ENCODE results near the gene CCDC174.
"Not testable (repeated sequence)": the region's sequence is repeated elsewhere in the genome, so short reads cannot be mapped to it uniquely, and the experiment has no call there.

Gene CCDC174

GRCh38 chr3:14651440-14652251, at the start of gene CCDC174:
Gene CCDC174, plus strand, starts transcription at chr3:14651762. Its CDS starts 75 bp downstream, at chr3:14651837.
- peak; percentile 98 for DNase-seq (ENCODE audit: low read depth)

DNA sequence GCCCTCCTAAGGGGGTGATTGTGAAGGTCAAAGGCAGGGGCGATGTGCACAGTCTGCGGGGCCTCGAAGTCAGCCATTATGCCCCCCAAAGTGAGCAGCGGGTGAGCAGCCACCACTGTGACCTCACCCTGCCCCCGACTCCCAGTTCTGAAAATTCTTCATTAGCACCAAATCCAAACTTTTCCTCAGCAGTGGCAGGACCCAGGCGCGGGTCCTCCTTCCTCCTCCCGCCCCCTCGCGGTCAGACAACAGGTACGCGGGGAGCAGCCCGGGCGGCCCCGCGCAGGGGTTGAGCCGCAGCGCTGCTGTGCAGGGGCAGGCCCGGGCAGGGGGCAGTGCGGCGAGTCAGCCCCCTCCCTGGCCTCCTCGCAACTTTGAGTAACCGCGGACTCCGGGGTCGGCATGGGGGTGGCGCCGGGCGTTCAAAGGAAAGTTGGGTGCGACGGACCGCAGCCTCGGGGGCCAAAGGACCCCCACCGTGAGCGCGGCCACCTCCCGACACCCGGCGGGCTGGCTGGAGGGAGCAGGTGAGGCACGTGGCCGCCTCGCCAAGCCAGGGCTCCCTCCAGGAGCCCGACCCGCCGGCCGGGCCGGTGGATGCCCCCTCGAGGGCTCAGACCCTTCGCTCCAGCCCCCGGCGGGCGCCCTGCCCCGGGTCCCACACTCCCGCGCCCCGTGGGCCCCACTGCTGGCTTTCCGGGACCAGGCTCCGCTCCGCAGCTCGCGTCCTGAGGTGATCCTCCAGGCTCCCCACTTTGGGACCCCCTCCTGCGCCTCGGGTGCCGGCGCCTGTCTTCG, 49.4 kb upstream of the CCDC174 start:
- DNase-seq (ENCODE audit: low read depth): no peak

DNA sequence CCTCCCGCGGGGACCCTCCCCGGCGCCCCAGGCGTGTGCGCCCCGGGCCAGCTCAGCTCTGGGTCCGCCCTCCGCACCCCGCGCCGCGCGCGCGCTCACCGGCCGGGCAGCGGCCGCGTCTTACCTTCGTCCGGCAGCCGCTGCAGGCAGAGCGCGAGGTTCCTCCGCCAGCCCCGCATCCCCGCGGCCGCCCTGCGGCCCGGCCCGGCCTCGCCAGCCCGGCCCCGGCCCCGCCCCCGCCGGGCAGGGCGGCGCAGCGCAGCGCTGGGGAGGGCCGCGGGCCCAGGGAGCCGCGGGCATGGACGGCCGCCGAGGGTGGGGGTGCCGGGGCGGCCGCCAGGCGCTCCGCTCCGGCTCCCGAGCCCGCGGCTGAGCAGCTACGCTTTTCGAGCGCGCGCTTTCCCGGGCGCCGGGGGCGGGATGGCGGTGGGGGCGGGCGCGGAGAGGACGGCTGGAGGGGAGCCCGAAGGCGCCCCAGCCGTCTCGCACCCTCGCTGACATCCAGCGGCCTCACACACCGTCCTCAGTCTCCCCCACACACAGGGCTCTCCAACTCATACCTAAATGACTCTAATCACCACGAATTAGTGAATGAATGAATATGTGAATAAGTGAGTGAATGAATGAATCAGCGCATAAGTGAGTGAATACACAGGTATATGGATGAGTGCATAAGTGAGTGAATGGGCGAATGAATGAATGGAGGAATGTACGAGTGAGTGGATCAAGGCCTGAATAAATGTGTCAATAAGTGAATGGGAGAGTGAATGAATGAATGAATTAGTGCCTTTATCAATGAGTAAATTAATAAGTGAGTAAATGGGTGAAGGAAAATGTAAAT, 48.5 kb upstream of the CCDC174 start:
- no peak for DNase-seq (ENCODE audit: low read depth)

DNA sequence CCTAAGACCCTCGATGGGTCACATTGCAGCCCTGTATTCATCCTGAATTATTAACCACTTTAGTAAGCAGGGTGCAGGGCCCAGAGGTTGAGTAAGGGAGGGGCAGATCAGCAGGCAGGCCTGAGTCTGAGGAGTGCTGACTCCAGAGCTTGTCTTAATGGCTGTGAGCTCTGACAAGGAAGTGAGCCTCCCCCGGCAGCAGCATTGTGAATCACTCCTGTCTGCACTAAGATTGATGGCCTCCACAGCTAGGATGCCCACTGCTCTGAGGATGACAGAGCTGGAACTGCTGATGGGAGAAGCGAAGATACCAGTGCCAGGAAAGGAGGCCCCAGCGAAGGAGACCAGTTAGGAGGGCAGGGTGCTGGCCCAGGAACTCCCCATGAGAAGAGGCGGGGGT, 46.5 kb upstream of the CCDC174 start:
- DNase-seq (ENCODE audit: low read depth): peak; percentile 43

DNA sequence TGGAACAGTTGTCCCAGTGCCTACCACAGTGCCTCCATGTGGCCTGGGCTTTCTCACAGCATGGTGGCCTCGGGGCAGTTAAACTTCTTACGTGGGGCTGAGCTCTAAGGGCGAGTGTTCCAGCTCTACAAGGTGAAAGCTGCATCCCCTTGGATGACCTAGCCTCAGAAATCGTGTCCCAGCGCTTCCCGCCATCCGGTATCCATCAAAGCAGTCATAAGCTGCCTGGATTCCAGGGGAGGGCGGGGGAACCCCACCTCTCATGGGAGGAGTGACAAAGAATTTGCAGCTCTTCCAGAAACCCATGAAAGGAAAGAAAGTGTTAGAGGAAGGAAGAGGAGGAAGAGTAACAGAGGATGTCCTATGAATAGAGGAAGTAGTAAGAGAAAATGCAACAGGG, 45.8 kb upstream of the CCDC174 start:
- DNase-seq (ENCODE audit: low read depth): no peak

DNA sequence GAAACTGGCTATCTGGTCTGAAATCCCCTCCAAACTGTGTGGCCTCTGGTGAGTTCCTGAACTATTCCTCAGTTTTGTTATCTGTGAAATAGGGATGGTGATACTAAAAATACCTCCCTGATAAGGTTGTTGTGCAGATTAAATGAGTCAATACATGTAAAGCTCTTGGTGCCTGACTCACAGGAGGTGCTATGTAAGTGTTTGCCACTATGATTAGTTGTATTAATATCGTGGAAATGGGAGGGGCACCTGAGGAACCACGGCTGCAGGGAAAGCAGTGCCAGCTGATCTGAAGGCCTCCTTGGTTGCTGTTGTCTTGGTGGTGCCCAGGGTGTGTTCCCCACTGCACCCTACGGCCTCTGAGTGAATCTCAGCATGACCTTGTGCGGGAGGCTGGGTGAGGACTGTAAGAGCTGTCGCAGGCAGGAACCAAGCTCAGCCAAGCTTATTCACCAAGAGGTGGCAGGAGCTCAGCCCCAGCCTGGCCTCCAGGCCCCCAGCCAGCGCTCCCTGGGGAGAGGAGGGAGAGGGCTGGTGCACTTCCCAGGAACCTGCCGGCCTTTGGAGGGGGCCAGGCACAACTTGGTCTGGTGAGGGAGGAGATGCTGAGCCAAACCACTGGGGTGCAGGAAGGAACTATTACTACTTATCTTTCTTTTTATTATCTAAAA, 44.8 kb upstream of the CCDC174 start:
- DNase-seq (ENCODE audit: low read depth): no peak

DNA sequence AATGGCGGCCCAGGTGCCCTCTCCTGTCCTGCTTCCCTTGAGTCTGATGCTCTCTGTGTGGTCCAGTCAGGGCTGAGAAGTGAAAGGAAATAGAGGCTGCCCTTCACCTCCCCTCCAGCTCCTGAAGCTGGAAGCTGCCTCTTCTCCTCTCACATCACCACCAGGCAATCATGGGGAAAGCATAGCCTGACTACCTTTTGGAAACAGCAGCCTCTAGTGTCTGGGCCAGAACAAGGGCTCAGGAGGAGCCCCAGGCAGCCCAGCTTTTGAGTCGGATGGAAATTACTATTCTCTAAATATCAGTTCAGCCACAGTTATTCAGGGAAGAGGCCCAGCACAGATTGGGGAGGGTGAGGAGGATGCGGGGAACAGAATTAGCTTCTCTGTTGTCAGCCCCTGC, 43.3 kb upstream of the CCDC174 start:
- no peak for DNase-seq (ENCODE audit: low read depth)

GRCh38 chr3:14609058-14609457, 42.5 kb upstream of the CCDC174 start:
- not testable (repeated sequence) for DNase-seq (ENCODE audit: low read depth)

DNA sequence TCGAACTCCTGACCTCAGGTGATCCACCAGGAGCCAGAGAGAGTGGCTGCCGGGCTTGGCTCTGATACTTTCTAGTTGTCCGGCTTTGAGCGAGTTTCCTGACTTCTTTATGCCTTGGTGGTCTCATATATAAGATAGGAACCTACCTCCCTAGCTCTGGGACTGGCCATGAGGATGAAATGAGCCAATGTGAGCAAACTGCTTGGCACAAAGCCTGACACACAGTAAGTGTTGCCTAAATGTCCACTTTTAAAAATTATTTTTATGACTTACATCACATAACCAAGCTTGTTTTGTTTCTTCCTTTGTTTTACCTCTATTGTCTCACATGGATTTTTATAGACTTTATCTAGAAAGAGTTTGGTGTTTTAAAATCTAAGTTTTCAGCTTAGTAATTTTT, 42.1 kb upstream of the CCDC174 start:
- DNase-seq (ENCODE audit: low read depth): no peak

GRCh38 chr3:14609941-14610340, 41.6 kb upstream of the CCDC174 start:
- DNase-seq (ENCODE audit: low read depth): no peak

- DNase-seq (ENCODE audit: low read depth): no peak
These were observed 37.4 kb upstream of the CCDC174 start for GRCh38 chr3:14614189-14614588.

DNA sequence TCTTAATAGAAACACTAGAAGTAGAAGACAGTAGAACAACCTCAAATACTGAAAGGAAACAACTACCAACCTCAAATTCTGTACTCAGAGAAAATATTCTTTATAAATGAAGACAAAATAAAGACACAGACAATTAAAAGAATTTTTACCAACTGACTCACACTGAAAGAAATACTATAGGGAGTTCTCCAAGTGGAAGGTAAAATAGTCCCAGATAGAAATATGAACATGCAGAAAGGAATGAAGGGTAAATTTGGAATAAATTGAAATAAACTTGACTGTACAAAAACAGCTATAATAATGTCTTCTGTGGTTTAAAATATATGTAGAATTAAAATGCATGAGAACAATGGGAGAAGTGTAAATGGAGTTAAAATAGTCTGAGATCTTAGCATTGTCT, 36.7 kb upstream of the CCDC174 start:
- no peak for DNase-seq (ENCODE audit: low read depth)

DNA sequence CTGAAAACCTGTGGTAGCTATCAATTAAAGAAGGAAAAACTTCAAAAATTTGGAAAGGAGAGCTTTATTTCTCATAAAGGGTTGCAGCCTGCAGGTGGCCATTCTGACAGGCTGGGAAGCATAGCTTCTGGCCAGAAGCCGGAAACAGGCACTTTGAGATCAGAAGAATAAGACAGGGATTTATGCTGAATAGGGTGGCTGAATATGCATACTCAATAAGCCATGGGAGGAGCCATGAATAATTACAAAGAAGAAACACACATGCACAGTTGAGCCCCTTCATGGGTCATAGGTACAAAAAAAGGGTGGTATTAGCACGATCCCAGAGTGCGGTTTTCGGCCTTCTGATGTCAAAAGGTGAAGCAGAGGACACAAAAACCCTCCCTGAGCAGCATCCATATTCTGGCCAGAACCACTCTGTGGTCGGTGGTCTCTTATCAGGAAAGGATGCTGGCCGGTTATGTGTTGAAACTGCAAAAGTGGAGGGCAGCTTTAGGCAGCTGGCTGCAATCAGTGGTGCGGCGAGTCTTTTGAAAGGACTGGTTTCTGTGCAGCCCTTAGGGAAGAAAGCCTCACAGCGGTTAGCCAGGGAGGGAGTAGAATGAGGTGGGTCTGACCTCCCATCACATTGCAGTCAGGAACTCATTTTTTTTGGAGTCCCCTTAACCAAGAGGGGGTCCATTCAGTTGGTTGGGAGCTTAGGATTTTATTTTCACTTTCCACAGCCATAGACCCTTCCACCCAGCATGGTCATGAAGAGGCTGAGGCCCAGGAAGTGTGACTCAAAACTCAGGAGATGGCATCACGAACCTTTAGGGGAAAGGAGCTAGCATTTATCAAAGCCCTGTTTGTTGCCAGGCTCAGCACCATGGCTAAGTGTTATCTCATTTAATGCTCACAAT, 34.7 kb upstream of the CCDC174 start:
- peak; percentile 59 for DNase-seq (ENCODE audit: low read depth)

DNA sequence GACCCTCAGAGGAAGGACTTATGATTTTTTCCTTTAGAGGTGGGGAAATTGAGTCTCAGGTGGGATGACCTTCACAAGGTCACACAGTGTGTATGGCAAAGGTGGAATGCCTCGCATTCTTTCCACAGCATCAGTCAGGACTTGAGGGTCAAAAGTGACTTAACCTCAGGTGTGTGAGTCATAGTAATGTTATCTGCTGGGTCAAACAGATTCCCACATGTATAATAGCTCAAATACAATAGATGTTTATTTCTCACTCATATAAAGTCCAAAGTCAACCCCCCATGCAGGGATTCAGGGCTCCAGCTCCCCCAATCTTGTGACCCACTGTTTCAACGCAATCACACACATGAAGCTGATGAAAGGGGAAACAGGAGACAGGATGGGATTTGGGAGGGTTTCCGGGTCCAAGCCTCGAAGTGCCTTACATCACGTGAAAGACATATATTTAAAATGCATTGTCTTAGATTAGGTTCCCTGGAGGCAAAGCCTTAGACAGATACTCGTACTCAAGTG, 34.0 kb upstream of the CCDC174 start:
- DNase-seq (ENCODE audit: low read depth): peak; percentile 43

- no peak for DNase-seq (ENCODE audit: low read depth)
These were observed 32.0 kb upstream of the CCDC174 start for GRCh38 chr3:14619605-14620004.

- DNase-seq (ENCODE audit: low read depth): no peak
These were observed 31.1 kb upstream of the CCDC174 start for GRCh38 chr3:14620512-14620911.

GRCh38 chr3:14621093-14621492, 30.5 kb upstream of the CCDC174 start:
- no peak for DNase-seq (ENCODE audit: low read depth)

DNA sequence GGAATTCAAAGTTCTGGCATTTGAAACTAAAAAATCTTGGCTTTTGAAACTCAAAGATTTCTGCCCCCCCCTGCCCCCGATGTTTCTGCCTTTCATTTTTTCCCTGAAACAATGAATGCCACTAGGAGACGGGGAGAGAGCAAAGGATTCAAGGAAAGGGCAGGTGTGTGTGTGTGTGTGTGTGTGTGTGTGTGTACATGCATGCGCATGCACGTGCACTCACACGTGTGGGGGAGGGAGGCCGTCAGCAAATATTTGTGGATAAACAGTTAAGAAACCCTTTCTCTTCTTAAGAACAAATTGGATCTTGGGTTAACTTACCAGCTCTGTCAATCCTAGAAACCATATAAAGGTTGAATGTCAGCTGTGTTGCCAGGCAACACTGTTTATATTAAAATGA, 29.2 kb upstream of the CCDC174 start:
- DNase-seq (ENCODE audit: low read depth): no peak

DNA sequence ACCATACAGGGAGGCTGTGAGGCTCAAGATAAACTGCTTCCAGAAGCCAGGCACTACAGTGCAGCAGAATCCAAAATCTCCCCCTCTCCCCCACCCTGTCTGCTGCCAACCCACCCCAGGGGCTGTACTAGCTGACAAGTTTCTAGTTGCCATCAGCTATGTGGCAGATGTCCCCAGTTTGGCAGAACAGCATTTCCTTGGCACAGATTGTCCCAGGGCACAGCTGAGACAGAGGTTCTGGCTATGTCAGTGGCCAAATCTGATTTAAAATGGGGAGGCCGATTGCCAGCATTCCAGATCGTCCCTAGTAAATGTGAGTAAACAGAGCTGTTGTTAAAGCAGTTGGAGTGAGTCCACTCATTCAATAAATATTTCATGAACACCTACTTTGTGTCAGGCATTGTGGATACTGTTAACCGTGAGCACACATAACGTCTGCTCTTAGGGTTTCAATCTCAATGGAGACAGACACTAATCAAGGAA, 28.0 kb upstream of the CCDC174 start:
- no peak for DNase-seq (ENCODE audit: low read depth)

- DNase-seq (ENCODE audit: low read depth): no peak
These were observed 27.1 kb upstream of the CCDC174 start for GRCh38 chr3:14624498-14624897.

Measured in ELR (cell line).